ENCODE results near the gene CTNNA3.
"Not testable (repeated sequence)": the region's sequence is repeated elsewhere in the genome, so short reads cannot be mapped to it uniquely, and the experiment has no call there.

The CTNNA3 gene

DNA sequence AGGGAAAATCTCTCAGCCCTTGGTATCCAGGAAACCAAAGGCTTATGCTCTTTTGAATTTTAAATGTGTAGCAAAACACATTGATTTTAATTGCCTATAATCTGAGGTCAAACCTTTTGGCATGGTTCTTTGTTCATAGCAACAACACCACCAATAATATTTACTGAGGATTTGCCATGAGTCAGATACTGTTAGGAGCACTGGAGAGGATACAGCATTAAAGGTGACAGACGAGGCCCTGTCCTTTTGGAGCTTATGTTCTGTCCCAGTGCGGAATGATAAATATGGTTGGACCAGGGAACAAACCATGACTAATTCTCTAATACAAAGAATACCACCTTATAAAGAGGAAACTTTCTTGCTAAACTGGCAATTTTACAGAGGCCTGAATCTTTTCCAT, 176.6 kb downstream of the CTNNA3 start:
- in situ Hi-C loops (cut with MboI; ENCODE audit: low sequenced_read_pairs) = no loop called here

DNA sequence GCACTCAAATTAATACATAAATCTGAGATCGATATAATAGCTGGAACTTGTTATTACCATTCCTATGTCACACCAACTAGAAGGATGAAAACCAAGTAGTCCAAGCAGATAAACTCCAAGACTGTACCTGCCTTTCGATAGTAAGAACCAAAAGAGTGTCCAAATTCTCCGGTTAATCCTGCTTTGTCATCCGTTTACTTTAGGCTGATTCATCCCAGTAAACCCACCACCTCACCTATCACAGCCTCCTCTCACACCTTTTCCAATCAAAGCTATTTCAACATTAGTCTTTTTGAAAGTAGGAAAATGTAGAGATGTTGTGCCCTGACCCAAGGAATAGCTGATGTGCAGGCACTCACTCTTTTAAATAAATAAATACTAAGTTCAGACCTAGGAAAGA, 177.2 kb downstream of the CTNNA3 start:
- in situ Hi-C loops (cut with MboI; ENCODE audit: low sequenced_read_pairs) = no loop called here

DNA sequence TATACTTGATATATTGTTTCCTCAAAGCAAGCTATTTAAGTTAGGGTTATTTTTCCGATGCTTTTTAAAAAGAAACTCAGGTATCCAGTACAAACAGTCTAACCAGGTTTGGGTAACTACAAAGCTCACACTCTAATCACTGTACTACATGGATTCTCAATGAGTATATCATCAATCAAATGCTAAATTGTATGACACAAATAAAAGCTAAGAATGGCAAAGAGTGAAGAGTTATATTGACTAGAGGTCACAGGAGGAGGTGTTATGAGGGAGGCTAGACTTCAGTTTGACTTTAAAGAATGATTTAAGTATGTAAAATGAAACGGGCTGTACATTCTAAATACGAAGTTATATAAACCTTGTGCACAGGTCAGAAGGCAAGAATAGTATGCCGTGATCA, 178.0 kb downstream of the CTNNA3 start:
- in situ Hi-C loops (cut with MboI; ENCODE audit: low sequenced_read_pairs) = no loop called here

DNA sequence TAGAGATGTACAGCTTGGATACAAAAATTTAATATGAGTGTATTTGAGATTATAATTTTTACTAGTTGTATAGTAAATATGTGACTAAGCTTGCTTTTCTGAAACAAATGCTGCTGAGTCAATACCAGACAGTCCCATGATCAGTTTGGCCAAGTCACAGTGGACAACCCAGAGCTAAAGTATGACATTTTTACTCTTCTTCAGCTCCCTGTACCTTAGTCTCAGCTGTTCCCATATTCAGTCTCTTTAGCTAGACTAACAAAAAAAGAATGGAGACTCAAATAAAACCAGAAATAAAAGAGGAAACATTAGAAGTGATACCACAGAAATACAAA, 189.3 kb downstream of the CTNNA3 start:
- in situ Hi-C loops (cut with MboI; ENCODE audit: low sequenced_read_pairs) = no loop called here

DNA sequence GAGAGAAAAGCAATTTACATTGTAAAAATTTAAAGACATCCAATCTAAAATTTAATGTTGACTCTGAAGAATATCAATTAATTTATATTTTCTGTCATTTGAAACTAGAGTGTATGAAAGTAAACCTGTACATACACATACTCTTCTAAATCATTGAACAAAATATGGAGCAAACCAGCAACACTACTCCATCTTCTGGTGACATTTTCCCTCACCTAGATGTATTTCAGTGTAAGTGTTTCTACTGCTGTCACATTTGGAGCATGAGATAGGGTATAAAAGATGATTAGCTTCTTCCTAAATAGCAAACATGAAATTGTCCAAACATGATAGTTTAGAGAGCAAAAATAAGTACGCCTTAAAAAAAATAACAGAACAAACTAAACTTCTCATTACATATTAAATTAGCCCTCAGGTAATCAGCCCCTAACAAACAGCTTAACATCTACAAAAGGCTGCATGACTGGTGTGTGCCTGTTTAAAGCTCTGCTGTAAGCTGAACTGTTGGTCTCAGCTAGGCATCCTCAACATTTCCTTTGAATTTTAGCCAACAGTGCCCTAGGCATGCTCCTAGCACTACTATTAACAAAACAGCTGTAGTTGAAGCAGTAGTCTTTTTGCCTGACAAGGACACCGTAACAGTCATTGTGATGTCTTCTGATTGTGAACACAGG, 189.8 kb downstream of the CTNNA3 start:
- in situ Hi-C loops (cut with MboI; ENCODE audit: low sequenced_read_pairs) = no loop called here

DNA sequence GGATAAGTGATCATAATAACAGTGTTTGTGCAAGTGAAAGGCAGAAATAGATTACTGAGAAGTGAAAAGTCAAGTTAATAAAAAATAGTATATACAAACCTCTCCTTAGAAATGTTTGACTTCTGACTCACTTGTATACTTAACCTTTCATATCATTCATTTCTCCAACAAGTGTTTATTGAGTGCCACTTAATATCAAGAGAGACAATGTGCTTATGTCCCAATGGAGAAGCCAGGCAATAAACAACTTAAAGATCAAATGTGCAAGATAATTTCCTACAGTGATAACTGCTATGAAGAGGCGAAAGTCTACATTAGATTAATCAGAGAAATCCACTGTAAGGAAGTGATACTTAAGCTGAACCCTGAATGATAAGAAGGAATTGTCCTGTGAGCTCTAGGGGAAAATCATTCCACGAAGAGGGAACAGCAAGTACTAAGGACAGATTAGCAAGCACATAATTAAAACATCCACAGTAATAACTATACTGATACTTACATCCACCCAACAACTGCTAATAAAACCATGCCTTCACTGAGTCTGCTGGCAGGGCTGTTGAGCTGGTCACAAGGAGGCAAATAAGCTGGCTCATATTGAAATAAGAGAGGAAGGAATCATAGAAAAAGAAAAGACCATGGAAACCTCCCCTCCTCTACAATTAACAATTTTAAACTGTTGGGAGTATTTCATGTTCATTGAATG, 203.5 kb downstream of the CTNNA3 start:
- in situ Hi-C loops (cut with MboI; ENCODE audit: low sequenced_read_pairs) = no loop called here

DNA sequence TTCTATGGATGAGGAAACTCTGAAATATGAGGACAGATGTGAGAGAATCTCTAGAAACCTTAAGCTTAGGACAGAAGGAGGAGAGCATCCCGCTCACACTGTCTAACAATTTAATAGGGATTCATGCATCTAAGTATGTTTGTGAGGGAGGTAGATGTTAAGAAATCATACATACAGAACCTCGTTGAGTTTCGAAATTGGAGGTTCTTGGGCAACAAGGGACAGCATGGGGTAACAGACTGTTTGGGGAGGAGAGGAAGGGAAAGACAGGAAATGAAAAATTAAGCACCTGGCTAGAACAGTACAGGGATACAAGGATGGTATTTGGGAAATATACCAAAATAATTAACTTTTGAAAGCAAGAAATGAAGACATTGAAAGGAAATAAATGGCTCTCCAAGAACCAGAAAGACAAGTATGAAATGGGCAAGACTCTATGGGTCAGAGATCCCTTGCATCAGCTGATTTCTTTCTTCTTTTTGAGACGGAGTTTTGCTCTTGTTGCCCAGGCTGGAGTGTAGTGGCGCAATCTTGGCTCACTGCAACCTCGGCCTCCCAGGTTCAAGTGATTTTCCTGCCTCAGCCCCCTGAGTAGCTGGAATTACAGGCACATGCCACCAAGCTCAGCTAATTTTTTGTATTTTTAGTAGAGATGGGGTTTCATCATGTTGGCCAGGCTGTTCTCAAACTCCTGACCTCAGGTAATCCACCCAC, 207.9 kb downstream of the CTNNA3 start:
- in situ Hi-C loops (cut with MboI; ENCODE audit: low sequenced_read_pairs) = no loop called here

DNA sequence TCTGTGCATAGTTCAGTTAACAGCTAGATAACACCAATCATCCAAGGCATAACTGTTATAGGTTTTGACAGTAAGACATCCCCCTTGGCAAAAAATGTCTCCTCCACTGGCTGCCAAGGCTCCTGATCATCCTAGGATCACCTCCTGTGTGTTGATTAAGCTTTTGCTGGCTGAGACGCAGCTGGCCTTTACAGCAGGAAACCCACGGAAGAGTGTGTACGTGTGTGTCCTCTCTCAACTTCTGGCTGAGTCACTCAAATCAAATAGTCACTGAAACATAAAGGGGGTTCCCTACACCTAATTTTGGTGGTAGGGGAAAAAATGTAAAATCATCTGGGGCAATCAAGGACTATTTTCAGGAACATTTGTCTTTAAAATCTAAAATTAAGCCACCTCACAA, 208.8 kb downstream of the CTNNA3 start:
- in situ Hi-C loops (cut with MboI; ENCODE audit: low sequenced_read_pairs) = no loop called here

DNA sequence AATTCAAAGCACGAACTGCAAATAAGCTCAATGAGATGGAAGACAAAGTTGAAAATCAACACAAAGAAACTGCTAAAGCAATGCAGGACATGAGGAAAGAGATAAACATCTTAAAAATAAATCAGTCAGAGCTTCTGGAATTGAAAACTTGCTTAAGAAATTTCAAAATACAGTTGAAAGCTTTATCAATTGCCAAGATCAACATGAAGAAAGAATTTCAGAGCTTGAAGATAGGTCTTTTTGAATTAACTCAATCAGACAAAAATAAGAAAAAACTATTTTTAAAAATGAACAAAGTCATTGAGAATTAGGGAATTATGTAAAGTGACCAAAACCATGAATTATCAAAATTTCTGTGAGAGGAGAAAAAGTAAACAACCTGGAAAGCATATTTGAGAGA, 218.1 kb downstream of the CTNNA3 start:
- in situ Hi-C loops (cut with MboI; ENCODE audit: low sequenced_read_pairs) = no loop called here

DNA sequence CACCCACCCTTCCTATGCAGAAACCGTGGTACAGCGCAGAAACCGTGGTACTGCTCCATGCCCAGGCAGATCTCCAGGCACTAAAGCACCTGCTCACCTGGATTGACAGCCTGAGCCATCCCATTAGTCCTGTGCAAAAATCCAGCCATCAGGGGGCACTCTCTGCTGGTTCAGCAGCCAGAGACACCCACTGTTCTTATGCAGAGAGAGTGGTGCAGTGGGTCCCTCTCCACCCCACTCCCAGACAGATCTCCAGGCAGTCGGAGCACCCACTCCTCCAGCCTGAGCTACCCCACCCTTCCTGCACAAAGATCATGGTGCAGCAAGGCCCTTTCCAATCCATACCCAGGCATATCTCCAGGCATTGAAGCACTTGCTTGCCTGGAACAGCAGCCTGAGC, 219.8 kb downstream of the CTNNA3 start:
- in situ Hi-C loops (cut with MboI; ENCODE audit: low sequenced_read_pairs) = no loop called here

DNA sequence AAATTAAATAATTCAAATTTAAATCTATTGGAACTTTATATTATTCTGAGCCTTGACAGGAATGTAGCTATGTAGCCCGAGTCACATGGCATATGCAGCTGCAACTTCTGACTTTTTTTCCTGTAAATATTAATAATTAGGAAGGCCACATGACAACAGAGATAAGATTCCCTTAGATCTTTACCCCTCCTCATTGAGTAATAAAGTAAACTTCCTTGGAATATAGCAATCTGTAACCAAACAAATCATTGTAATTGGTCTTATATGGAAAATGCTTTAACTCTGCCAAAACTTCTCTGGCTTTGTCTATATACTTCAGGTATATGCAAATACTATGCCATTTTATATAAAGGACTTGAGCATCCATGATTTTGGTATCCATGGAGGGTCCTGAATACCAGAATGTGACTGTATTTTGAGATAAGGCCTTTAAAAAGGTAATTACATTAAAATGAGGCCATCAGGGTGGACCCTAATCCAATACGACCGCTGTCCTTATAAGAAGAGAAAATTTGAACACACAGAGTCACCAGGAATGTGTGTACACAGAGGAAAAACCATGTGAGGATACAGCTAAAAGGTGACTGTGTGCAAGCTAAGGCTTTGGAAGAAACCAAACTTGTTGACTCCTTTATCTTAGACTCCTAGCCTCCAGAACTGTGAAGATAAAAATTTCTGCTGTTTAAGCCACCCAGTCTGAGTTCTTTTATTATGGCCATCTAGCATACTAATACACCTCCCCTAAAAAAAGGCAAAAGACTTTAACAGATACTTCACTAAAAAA, 222.0 kb downstream of the CTNNA3 start:
- in situ Hi-C loops (cut with MboI; ENCODE audit: low sequenced_read_pairs) = no loop called here

DNA sequence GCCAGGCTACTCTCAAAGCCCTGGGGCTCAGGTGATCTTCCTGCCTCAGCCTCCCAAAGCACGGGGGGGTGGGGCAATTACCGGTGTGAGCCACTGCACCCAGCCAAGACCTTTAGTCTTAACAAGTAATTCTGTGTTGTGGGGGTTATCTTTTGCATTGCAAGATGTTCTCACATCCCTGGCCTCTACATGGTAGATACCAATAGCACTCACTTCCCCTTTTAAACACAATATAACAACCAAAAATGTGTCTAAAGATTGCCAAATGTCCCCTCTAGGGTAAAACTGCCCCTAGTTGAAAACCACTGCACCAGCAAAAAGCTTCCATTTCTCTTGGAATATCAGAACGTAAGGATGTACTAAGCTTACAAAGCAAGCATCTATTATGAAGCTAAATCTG, 225.0 kb downstream of the CTNNA3 start:
- in situ Hi-C loops (cut with MboI; ENCODE audit: low sequenced_read_pairs) = no loop called here

DNA sequence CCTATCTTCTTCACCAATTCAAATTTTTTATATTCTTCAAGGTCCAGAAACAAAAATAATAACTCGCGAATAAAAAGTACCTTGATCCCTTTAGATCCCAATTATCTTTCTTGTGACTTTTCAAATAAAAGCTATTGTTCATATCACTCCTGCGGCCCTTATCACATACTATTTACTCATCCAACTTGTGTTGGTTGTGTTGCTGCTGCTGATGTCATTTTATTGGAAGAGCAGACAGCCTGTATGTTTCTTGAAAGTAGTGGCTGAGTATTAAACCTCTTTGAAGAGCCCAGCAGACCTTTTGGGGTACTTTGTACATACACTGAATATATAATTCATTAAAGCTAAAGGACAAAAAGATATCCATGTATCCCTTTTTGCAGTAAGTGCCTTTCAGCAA, 231.7 kb downstream of the CTNNA3 start:
- in situ Hi-C loops (cut with MboI; ENCODE audit: low sequenced_read_pairs) = no loop called here

DNA sequence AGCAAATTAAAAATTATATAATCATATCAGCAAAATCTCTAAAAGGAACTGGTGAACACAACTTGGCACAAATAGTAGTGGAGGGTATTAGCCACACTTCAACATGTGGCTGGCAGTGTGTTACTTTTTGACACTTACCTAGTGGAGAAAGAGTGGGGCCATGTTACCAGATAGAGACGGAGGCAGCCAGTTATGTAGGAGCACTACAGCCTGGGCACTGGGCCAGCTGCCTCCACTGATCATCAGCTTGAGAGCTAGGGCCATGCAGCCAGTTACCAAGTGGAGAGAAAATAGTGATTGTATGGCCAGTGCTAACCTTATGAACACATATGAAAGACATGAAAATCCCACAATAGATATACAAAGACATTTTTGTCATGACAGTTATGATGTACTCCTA, 243.1 kb downstream of the CTNNA3 start:
- in situ Hi-C loops (cut with MboI; ENCODE audit: low sequenced_read_pairs) = no loop called here

DNA sequence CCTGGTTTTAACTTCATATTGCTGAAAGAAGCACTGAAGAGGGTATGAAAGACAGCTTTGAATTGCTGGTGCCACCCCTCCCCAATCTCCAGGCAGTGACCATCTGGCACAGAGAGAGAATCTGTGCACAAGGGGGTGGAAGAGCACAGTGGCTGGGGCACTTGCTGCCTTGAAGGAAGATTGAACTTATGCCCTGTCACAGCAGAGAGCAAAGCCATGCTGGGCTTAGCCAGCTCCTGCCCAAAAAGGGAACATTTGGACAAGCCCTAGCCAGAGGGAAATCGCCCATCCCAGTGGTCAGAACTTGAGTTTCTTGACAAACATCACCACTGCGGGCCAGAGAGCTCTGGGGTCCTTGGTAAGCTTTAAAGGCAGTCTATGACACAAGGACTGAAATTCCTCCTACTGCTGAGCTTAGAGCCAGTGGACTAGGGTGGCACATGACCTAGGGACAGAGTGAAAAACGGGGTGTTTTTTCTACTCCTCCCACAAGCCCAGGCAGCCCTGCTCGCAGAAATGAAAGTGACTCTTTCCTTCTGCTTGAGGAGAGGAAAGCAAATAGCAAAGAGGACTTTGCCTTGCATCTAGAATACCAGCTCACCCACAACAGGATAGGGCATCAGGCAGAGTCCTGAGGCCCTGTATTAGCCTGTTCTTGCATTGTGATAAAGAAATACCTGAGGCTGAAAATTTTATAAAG, 257.2 kb downstream of the CTNNA3 start:
- in situ Hi-C loops (cut with MboI; ENCODE audit: low sequenced_read_pairs) = no loop called here

DNA sequence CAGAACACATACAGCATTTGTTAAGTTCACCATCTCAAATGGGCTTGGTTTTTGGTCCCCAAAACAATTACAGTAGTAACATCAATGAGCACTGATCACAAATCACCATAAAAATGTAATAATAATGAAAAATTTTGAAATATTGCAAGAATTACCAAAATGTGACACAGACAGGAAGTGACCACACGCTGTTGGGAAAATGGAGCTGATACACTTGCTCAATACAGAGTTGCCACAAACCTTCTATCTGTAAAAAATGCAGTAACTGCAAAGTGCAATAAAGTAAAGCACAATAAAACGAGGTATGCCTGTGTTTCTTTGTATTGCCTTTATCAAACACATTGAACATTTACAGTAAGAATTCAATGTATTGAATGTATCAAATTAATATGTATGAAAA, 262.7 kb downstream of the CTNNA3 start:
- in situ Hi-C loops (cut with MboI; ENCODE audit: low sequenced_read_pairs) = no loop called here

DNA sequence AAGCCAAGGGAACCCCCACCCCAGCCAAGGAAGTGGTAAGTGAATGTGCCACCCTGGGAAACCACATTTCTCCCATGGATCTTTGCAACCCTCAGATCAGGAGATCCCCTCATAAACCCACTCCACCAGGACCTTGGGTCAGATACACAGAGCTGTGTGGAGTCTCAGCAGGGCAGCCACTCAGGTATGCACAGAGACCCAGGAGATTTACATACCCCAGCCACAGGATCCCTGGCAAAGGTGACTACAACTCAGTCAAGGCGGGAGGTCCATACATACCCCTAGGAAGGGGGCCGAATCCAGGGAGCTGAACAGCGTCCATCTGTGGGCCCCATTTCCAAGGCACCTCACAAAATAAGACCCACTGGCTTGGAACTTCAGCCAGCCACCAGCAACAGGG, 293.4 kb downstream of the CTNNA3 start:
- in situ Hi-C loops (cut with MboI; ENCODE audit: low sequenced_read_pairs) = no loop called here

DNA sequence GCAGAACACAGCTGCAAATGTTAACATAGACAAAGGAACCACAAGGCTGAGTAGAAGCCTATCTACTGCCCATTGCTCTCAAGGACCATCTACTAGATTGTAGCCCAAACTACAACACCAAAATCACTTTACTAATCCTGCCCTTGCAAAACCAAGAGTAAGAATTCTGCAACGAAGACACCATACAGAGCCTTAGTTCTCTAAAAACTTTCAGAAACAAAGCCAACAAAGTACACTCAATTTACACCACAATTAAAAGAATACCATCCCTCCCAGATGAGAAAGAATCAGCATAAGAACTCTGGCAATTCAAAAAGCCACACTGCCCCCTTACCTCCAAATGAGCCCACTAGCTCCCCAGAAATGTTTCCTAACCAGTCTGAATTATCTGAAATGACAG, 294.3 kb downstream of the CTNNA3 start:
- in situ Hi-C loops (cut with MboI; ENCODE audit: low sequenced_read_pairs) = no loop called here

DNA sequence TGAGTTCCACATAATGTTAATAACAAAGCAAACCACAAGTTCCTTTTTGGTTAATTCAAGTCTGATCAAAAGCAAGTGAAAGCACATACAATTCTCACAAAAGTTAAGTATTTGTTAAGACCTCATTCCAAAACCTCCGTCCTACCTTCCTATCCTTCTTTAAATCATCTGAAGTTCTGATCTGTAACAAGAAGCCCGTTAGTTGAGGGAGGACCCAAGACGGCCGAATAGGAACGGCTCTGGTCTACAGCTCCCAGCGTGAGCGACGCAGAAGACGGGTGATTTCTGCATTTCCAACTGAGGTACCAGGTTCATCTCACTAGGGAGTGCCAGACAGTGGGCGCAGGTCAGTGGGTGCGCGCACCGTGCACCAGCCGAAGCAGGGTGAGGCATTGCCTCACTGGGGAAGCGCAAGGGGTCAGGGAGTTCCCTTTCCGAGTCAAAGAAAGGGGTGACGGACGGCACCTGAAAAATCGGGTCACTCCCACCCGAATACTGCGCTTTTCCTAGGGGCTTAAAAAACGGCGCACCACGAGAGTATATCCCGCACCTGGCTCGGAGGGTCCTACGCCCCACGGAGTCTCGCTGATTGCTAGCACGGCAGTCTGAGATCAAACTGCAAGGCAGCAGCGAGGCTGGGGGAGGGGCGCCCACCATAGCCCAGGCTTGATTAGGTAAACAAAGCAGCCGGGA, 309.0 kb downstream of the CTNNA3 start:
- in situ Hi-C loops (cut with MboI; ENCODE audit: low sequenced_read_pairs) = not testable (repeated sequence)

DNA sequence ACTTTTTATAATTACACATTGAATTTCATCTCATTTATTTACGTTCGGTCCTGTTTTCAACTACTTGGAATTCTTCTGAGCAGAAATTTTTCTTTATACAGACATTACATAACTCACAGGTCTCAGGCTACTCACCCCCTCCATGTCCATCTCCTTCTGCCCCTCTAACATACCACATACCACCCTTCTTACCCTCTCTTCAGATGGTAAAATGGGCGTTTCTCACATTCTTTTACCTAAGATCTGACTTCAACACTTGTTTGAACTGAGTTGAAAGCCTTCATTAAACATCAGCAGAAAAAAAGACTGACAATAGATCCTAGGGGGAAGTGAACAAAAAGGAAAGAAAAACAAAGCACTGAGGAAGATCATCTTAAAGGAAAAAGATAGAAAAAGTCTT, 309.7 kb downstream of the CTNNA3 start:
- in situ Hi-C loops (cut with MboI; ENCODE audit: low sequenced_read_pairs) = no loop called here

Data from hTERT RPE-1 (cell line).